EH (cell line): ENCODE results near the gene ZIC2.
A peak's percentile ranks its signal among the peaks of the same experiment; 100 is the strongest.
"Not testable (repeated sequence)": the region's sequence is repeated elsewhere in the genome, so short reads cannot be mapped to it uniquely, and the experiment has no call there.

Source experiments
- DNase-seq: peaks from one replicate; pipeline ENCODE4 v3.0.0-alpha.2; 2015; ENCODE audit warnings: low read depth

Gene ZIC2

GRCh38 chr13:99981735-99982035, at the start of gene ZIC2:
Gene ZIC2 (plus strand): TSS chr13:99981784. CDS start chr13:99982065, 281 bp downstream.
- no peak for DNase-seq

GRCh38 chr13:99932912-99933311, 48.7 kb upstream of the ZIC2 start:
- DNase-seq: no peak

DNA sequence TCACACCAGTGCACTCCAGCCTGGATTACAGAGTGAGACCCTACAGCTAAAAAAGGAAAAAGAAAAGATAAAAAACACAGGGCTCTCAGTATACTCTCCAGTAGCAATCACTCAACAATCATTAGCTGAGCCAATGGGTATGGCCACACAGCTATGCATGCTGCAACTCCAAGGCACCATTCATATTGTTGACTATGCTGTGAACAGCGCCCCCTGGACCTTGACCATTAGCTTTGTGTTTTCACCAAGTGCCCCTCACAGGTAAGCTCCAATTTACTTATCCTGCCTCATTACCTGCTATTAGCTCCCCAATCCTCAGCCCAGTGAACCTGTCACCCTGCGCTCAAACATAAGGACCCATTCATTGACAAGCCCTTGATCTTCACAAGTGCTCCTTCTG, 45.8 kb upstream of the ZIC2 start:
- no peak for DNase-seq

DNA sequence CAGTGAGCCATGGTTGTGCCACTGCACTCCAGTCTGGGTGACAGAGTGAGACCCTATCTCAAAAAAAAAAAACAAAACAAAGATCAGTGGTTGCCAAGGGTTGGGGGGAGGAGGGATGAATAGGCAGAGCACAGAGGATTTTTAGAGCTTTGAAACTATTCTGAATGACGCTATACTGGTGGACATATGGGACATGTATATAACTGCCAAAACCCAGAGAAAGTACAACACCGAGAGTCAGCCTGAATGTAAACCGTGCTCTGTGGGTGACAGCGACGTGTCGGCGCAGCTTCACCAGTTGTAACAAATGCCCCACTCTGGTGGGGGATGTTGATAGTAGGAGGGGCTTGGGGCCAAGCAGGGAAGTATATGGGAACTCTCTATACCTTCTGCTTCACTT, 42.9 kb upstream of the ZIC2 start:
- no peak for DNase-seq

GRCh38 chr13:99941086-99941485, 40.5 kb upstream of the ZIC2 start:
- DNase-seq: no peak

GRCh38 chr13:99941911-99942310, 39.7 kb upstream of the ZIC2 start:
- no peak for DNase-seq

DNA sequence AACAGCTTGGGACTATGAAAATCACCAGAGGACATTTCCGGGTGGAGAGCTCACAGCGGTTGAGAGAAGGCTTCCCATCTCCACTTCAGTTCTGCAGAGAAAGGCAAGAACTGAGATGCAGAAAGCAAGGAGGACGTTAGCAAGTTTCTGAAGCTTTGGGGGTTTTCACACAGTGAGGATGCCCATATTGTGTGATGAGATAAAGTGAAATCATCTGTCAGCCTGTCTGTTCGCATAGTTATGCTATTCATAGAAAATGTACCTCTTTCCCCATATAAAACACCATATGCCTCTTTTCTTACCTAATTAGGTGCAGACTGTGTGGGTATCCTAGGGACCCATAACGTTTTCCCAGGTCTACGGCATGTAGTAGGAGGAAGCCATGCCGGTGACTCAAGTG, 37.5 kb upstream of the ZIC2 start:
- no peak for DNase-seq

DNA sequence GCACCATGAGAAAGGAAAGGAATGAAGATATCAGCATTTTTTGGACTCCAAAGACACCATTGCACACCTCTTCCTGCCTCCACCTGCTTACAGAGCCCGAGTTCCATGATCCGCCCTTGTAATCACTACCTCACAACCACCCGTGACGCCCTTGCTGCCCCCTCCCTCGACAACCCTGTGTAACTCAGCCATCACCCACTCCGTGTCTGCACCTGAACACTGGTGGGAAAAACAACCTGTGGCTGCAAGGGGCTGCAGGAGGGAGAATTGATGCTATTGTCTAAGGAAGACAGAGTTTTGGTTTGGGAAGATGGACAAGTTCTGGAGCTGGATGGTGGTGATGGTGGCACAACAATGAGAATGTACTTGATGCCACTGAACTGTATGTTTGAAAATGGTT, 37.0 kb upstream of the ZIC2 start:
- no peak for DNase-seq

DNA sequence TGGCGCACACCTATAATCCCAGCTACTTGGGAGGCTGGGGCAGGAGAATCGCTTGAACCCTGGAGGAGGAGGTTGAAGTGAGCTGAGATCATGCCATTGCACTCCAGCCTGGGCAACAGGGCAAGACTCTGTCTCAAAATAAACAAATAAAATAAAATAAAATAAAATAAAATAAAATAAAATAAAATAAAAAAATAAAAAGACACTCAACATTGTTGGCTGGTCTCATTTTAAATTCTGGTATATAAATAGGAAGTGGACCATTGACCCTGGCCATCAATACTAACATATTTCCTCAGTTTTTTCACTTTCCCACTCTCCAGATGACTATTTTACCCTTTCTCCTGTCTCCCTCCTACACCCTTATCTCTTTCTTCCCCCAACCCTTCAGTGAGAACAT, 36.1 kb upstream of the ZIC2 start:
- DNase-seq: not testable (repeated sequence)

DNA sequence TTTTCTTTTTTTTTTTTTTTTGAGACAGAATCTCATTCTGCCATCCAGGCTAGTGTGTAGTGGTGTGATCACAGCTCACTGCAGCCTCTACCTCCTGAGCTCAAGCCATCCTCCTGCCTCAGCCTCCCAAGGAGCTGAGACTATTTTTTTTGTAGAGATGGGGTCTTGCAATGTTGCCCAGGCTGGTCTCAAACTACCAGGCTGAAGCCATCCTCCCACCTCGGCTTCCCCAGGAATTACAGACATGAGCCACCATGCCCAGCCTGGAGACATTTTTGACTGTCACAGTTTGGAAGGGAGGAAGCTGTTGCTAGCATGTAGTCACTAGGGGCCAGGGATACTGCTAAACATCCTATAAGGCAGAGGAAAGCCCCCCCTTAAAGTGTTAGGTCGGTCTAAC, 33.9 kb upstream of the ZIC2 start:
- no peak for DNase-seq

DNA sequence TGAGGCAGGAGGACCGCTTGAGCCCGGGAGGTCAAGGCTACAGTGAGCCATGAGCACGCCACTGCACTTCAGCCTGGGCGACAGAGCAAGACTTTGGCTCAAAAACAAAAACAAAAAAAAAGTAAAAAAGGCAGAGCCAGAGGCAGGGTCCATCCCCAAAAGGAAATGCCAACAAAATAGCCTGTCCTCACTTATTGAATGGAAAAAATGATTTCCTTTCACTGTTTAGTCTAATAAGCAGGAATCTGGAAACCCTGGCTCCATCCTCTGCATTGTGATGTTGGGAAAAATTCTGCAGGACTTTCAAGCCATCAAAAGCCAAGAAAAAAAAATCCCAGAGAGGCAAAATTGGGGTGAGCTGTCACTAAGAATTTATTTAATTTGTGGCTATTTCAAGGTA, 33.2 kb upstream of the ZIC2 start:
- no peak for DNase-seq

GRCh38 chr13:99948907-99949678, 32.5 kb upstream of the ZIC2 start:
- DNase-seq: no peak

GRCh38 chr13:99949679-99950413, 31.7 kb upstream of the ZIC2 start:
- DNase-seq: no peak

GRCh38 chr13:99951666-99952065, 29.9 kb upstream of the ZIC2 start:
- not testable (repeated sequence) for DNase-seq

DNA sequence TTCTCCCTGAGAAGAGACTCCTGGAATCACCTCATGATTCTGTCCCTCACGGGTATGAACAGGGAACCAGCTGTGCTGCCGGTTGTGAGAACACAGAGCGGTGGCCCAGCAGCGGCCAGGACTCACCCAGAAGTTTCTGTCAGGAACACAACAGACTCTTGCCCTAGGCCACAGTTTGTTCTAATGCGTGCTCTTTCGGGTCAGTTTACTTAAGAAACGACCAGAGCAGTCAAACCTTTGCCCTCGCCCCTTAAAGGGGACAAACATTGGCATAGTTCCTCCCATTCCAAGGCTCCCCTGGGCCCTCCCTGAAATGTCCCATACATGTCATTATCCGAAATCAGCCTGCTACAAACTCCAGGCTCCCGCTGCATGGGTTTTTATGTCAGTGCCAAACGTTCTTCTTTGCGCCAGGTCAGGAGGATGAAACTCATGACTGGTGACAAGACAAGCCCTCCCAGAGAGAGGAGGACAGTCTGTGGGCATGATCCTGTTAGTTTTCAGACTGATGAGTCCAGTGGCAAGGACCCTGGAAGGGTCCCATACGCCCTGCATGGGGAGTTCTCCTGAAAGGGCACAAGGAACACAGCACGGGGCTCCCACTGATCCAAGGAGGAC, 28.3 kb upstream of the ZIC2 start:
- no peak for DNase-seq

DNA sequence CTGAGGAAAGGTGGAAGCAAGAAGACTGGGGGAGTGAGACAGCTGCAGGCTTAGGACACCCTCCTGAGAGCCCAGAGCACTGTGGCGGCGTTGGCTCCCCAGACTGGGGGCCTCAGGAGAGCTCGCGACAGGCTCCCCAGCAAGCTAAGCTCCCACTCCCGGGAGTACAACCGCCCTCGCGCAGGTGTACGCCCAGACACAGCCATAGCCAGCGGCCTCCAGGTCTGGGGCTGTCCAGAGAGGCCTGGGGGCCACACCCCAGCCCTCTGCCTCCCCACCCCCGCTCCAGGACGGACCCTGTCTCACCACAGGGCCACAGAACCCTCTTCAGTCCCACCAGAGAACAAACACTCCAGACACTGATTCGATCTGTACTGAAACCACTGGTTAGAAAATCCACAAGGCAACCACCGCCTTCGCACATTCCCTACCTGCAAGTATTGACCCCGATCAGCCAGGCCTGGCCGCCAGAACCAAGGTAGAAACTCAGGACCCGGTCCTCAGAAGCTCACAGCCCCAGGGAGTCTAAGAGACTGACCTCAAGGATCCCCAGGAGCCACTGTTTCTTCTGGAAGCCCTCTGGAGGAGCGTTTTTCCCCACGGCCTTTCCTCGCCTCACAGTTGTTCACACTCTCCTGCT, 26.4 kb upstream of the ZIC2 start:
- no peak for DNase-seq

DNA sequence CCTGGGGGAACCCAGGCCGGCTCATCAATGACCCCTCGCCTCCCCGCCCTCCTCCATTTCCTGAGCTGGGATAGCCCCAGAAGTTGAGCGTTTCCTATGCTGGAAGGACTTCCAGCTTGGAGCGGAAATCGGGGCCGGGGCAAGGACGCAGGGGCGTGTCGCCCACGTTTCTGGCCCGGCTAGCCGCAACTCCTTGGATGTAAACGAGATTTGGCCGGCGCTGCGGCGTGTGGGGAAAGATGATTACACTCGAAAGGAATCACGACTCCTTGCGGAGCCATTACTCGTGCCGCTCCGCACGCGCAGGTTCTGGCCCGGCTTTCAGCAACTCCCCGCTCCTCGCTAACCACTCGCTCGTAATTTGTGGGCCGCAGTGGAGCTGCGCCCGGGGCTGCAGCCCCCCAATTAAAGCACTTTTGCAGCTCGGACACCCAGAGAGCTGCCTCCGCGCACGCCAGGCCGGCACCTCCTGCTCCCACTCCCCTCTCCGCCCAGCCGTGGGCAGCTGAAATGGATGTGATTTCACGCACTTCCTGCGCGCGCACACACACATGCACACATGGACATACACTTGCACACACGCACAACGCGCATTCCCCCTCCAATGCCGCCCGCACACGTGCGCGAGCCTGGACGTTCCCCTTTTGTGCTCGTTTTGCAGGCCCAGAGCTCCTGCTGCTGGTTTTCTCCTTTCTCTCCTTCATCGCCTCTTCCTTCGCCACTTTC, 25.7 kb upstream of the ZIC2 start:
- DNase-seq: peak; percentile 7

- DNase-seq: no peak
Observed at GRCh38 chr13:99956473-99957349, 24.9 kb upstream of the ZIC2 start.

DNA sequence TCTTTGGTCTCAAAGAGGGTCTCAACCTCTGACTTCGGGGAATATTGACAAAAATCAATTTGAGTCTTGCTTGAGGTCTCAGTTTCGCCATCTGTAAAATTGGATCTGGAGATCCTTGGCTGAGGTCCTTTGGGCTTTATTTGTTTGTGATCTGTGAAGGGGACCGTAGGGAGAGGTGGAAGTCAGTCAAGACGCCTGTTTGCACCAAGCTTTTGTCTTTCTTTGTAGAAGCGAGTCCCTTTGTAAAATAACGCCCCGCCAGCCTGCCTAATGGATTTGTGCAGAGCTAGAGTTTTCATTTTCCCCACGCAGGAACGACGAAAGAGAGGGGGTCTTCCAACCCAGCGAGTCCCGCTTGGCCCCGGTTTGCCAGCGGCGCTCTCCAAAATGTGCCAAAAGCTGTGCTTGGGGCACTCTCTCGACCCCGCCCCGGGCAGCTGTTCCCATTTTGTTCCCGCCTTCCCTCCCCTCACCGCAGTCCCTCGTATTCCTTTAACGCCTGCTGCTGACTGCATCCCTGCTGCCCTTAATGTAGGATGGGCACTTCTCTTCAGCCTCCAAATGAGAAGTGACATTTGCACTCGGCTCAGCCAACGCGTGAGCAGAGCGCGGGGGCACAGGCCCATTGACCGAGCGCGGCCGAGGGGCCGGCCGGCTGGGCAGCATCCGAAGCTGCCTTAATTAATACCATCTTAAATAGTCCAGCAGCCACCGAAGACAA, 23.0 kb upstream of the ZIC2 start:
- no peak for DNase-seq

DNA sequence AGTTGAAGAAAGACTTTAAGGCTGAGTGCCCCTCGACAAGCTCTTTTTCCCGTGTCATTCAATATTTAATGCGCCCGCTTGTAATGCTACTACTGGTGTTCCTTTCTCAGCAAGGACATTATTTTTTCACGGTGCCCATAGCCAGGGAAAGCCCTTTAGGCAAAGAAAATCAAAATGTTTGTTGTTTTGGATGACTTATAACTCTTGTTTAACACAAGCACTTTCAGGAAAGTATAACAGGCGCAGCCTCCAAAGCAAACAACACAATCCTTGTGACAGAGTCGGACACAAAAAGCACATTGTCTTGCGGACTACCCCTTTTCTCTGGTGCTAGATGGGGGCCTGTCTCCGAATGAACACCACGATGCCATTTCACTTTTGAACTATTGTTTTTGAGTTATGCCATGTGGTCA, 22.5 kb upstream of the ZIC2 start:
- DNase-seq: no peak
